ENCODE results near the gene ATP5MC3.

Gene ATP5MC3

GRCh38 chr2:175135177-175135576 is 46.3 kb downstream of the ATP5MC3 start:
- in situ Hi-C loops (cut with HindIII; ENCODE audit: low sequenced_read_pairs): no loop called here
- TF ChIP-seq, protein P1, sequence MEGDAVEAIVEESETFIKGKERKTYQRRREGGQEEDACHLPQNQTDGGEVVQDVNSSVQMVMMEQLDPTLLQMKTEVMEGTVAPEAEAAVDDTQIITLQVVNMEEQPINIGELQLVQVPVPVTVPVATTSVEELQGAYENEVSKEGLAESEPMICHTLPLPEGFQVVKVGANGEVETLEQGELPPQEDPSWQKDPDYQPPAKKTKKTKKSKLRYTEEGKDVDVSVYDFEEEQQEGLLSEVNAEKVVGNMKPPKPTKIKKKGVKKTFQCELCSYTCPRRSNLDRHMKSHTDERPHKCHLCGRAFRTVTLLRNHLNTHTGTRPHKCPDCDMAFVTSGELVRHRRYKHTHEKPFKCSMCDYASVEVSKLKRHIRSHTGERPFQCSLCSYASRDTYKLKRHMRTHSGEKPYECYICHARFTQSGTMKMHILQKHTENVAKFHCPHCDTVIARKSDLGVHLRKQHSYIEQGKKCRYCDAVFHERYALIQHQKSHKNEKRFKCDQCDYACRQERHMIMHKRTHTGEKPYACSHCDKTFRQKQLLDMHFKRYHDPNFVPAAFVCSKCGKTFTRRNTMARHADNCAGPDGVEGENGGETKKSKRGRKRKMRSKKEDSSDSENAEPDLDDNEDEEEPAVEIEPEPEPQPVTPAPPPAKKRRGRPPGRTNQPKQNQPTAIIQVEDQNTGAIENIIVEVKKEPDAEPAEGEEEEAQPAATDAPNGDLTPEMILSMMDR (IDR thresholded peaks at IDR 0.05; ENCODE audit: low read depth, low read length): no peak
- no peak for DNase-seq (ENCODE audit: low read depth, low spot score)
- no peak overlapping the region for H3K4me3 ChIP-seq (ENCODE audit: low read depth, low read length)

DNA sequence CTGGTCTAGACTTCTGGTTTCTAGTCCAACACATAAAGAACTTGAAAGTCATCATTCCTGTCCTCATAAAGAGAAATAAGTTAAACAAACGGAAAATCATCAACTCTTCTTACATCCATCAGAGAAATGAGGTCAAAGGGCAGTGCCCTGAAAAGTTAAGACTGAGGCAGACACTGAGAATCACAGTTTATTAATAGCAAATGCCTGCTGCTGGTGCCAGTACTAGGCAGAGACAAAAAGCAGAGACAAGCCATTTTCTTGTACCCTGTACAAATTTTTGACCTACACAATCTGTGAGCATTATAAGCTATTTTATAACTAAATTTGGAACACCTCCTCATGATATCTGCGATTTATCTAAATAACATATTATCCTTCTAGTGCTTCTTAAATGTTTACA is 50.3 kb downstream of the ATP5MC3 start:
- in situ Hi-C loops (cut with HindIII; ENCODE audit: low sequenced_read_pairs): no loop called here

GRCh38 chr2:175126661-175127060 is 54.8 kb downstream of the ATP5MC3 start:
- H3K4me3 ChIP-seq (ENCODE audit: low read depth, low read length): no peak overlapping the region
- in situ Hi-C loops (cut with HindIII; ENCODE audit: low sequenced_read_pairs): no loop called here
- TF ChIP-seq, protein P1 (IDR thresholded peaks at IDR 0.05; ENCODE audit: low read depth, low read length): no peak
- no peak for DNase-seq (ENCODE audit: low read depth, low spot score)

More for the DNA sequence above, 50.3 kb downstream of the ATP5MC3 start:
- no peak for DNase-seq (ENCODE audit: low read depth, low spot score)
- TF ChIP-seq, protein P1 (IDR thresholded peaks at IDR 0.05; ENCODE audit: low read depth, low read length): no peak
- no peak overlapping the region for H3K4me3 ChIP-seq (ENCODE audit: low read depth, low read length)

Data from astrocyte of the spinal cord (primary cell).